Stimulated activated effector memory CD8-positive, alpha-beta T cell treated with anti-CD3 and anti-CD28 coated beads, Interleukin-12 subunit alpha, Interleukin-12 subunit beta, amount 100 ng/mL, for 72 hours (primary cell): ENCODE data around the gene KRR1.

Source experiments
- ATAC-seq: fragments of 150-1000 bp; cut with Tn5 transposase; 2 replicates; pipeline ENCODE4 v1.10.0; 2021
- DNase-seq, 2 donors: peaks; one replicate each; pipeline ENCODE4 v3.0.0; 2021 to 2022; ENCODE audit warnings: low spot score in 2 of 2
- H3K27ac Mint-ChIP-seq: one replicate; pipeline ENCODE4 v1.8.0; 2022; ENCODE audit warnings: mild to moderate bottlenecking, mixed read lengths
- H3K36me3 Mint-ChIP-seq: one replicate; pipeline ENCODE4 v1.8.0; 2022; ENCODE audit warnings: mild to moderate bottlenecking, mixed read lengths
- H3K4me1 Mint-ChIP-seq: one replicate; pipeline ENCODE4 v1.8.0; 2022; ENCODE audit warnings: mixed read lengths
- H3K4me3 Mint-ChIP-seq: one replicate; pipeline ENCODE4 v1.8.0; 2022; ENCODE audit warnings: mild to moderate bottlenecking, mixed read lengths
- H3K9me3 Mint-ChIP-seq: one replicate; pipeline ENCODE4 v1.8.0; 2022; ENCODE audit warnings: mixed read lengths

The KRR1 gene

GRCh38 chr12:75511116-75512048 lies at the start of gene KRR1:
Gene KRR1 (minus strand): TSS chr12:75511609. CDS start chr12:75511597, 12 bp downstream.
- Mint-ChIP-seq H3K4me3 (peak within 1 kb of the TSS; percentile 99), H3K4me1 (peaks cover 24% of the 10 kb centered on the region), H3K36me3 (peaks cover 7% of the 10 kb centered on the region), H3K27ac (peak within 1 kb of the TSS; percentile 99), H3K9me3 (no peaks in the 10 kb centered on the region)
- ATAC-seq (peak; percentile 98), DNase-seq (peak; percentile 66 to 93)

- H3K4me3 Mint-ChIP-seq: no peak overlapping the region
- ATAC-seq: no peak
- H3K27ac Mint-ChIP-seq: no peak overlapping the region
- DNase-seq: no peak
- no peaks in the 10 kb centered on the region for H3K4me1 Mint-ChIP-seq
- no peaks in the 10 kb centered on the region for H3K36me3 Mint-ChIP-seq
- H3K9me3 Mint-ChIP-seq: no peaks in the 10 kb centered on the region
Measured at GRCh38 chr12:75560167-75560566, 48.8 kb upstream of the KRR1 start.

- ATAC-seq (no peak), DNase-seq (no peak)
- Mint-ChIP-seq H3K27ac (no peak overlapping the region), H3K36me3 (no peaks in the 10 kb centered on the region), H3K9me3 (no peaks in the 10 kb centered on the region), H3K4me1 (no peaks in the 10 kb centered on the region), H3K4me3 (no peak overlapping the region)
Measured at GRCh38 chr12:75558287-75558686, 46.9 kb upstream of the KRR1 start.

- H3K36me3 Mint-ChIP-seq: no peaks in the 10 kb centered on the region
- H3K27ac Mint-ChIP-seq: no peak overlapping the region
- no peak overlapping the region for H3K4me3 Mint-ChIP-seq
- no peaks in the 10 kb centered on the region for H3K4me1 Mint-ChIP-seq
- H3K9me3 Mint-ChIP-seq: no peaks in the 10 kb centered on the region
- DNase-seq (no peak), ATAC-seq (no peak)
Measured at GRCh38 chr12:75556311-75556899, 45.0 kb upstream of the KRR1 start.

GRCh38 chr12:75554556-75554880 lies 43.1 kb upstream of the KRR1 start:
- H3K36me3 Mint-ChIP-seq: no peaks in the 10 kb centered on the region
- peaks cover 10% of the 10 kb centered on the region for H3K4me1 Mint-ChIP-seq
- no peak overlapping the region for H3K27ac Mint-ChIP-seq
- ATAC-seq (no peak), DNase-seq (no peak)
- no peak overlapping the region for H3K4me3 Mint-ChIP-seq
- no peaks in the 10 kb centered on the region for H3K9me3 Mint-ChIP-seq

- no peaks in the 10 kb centered on the region for H3K9me3 Mint-ChIP-seq
- DNase-seq: no peak
- H3K27ac Mint-ChIP-seq: no peak overlapping the region
- H3K4me3 Mint-ChIP-seq: no peak overlapping the region
- ATAC-seq: no peak
- peaks cover 10% of the 10 kb centered on the region for H3K4me1 Mint-ChIP-seq
- no peaks in the 10 kb centered on the region for H3K36me3 Mint-ChIP-seq
Measured at GRCh38 chr12:75553836-75554555, 42.6 kb upstream of the KRR1 start.

GRCh38 chr12:75553398-75553797 lies 42.0 kb upstream of the KRR1 start:
- Mint-ChIP-seq H3K4me1 (peaks cover 10% of the 10 kb centered on the region), H3K36me3 (no peaks in the 10 kb centered on the region), H3K4me3 (no peak overlapping the region), H3K27ac (no peak overlapping the region), H3K9me3 (no peaks in the 10 kb centered on the region)
- DNase-seq (no peak), ATAC-seq (no peak)

- no peak overlapping the region for H3K4me3 Mint-ChIP-seq
- DNase-seq (no peak), ATAC-seq (peak; percentile 73)
- peaks cover 10% of the 10 kb centered on the region for H3K4me1 Mint-ChIP-seq
- H3K27ac Mint-ChIP-seq: no peak overlapping the region
- no peaks in the 10 kb centered on the region for H3K36me3 Mint-ChIP-seq
- H3K9me3 Mint-ChIP-seq: no peaks in the 10 kb centered on the region
Measured at GRCh38 chr12:75551477-75551876, 40.1 kb upstream of the KRR1 start.

GRCh38 chr12:75550401-75551240 lies 39.2 kb upstream of the KRR1 start:
- no peak overlapping the region for H3K4me3 Mint-ChIP-seq
- H3K36me3 Mint-ChIP-seq: no peaks in the 10 kb centered on the region
- no peak for DNase-seq
- peaks cover 10% of the 10 kb centered on the region for H3K4me1 Mint-ChIP-seq
- no peak overlapping the region for H3K27ac Mint-ChIP-seq
- peak; percentile 21 for ATAC-seq
- no peaks in the 10 kb centered on the region for H3K9me3 Mint-ChIP-seq

GRCh38 chr12:75549989-75550388 lies 38.6 kb upstream of the KRR1 start:
- peaks cover 10% of the 10 kb centered on the region for H3K4me1 Mint-ChIP-seq
- H3K36me3 Mint-ChIP-seq: no peaks in the 10 kb centered on the region
- H3K27ac Mint-ChIP-seq: no peak overlapping the region
- no peak overlapping the region for H3K4me3 Mint-ChIP-seq
- no peaks in the 10 kb centered on the region for H3K9me3 Mint-ChIP-seq
- ATAC-seq (peak; percentile 64), DNase-seq (no peak)

GRCh38 chr12:75548879-75549278 lies 37.5 kb upstream of the KRR1 start:
- DNase-seq: no peak

GRCh38 chr12:75545636-75546035 lies 34.2 kb upstream of the KRR1 start:
- ATAC-seq (no peak), DNase-seq (no peak)
- Mint-ChIP-seq H3K9me3 (no peaks in the 10 kb centered on the region), H3K4me3 (no peak overlapping the region), H3K27ac (no peak overlapping the region), H3K4me1 (peaks cover 6% of the 10 kb centered on the region), H3K36me3 (no peaks in the 10 kb centered on the region)

More at GRCh38 chr12:75548879-75549278, 37.5 kb upstream of the KRR1 start:
- Mint-ChIP-seq H3K4me3 (no peak overlapping the region), H3K36me3 (no peaks in the 10 kb centered on the region), H3K4me1 (peaks cover 10% of the 10 kb centered on the region), H3K27ac (no peak overlapping the region), H3K9me3 (no peaks in the 10 kb centered on the region)
- no peak for ATAC-seq

GRCh38 chr12:75543529-75543928 lies 32.1 kb upstream of the KRR1 start:
- no peak for ATAC-seq
- Mint-ChIP-seq H3K9me3 (no peaks in the 10 kb centered on the region), H3K4me1 (no peaks in the 10 kb centered on the region), H3K36me3 (no peaks in the 10 kb centered on the region), H3K27ac (no peak overlapping the region), H3K4me3 (no peak overlapping the region)
- no peak for DNase-seq

GRCh38 chr12:75542942-75543341 lies 31.5 kb upstream of the KRR1 start:
- ATAC-seq: no peak
- H3K4me1 Mint-ChIP-seq: no peaks in the 10 kb centered on the region
- H3K27ac Mint-ChIP-seq: no peak overlapping the region
- no peak overlapping the region for H3K4me3 Mint-ChIP-seq
- H3K36me3 Mint-ChIP-seq: no peaks in the 10 kb centered on the region
- no peak for DNase-seq
- H3K9me3 Mint-ChIP-seq: no peaks in the 10 kb centered on the region

- DNase-seq (no peak), ATAC-seq (no peak)
- H3K36me3 Mint-ChIP-seq: no peaks in the 10 kb centered on the region
- no peak overlapping the region for H3K27ac Mint-ChIP-seq
- no peak overlapping the region for H3K4me3 Mint-ChIP-seq
- H3K4me1 Mint-ChIP-seq: no peaks in the 10 kb centered on the region
- no peaks in the 10 kb centered on the region for H3K9me3 Mint-ChIP-seq
Measured at GRCh38 chr12:75539889-75540288, 28.5 kb upstream of the KRR1 start.
